IPS-15b (cell line): ENCODE data around the gene RB1.

Experiments used
- H3K27me3 ChIP-seq: one replicate; pipeline ENCODE4 v1.6.1; 2013; ENCODE audit warnings: low read length; ENCODE audit not compliant: control insufficient read depth, insufficient read depth
- H3K36me3 ChIP-seq: one replicate; pipeline ENCODE4 v1.6.1; 2013; ENCODE audit warnings: low read length; ENCODE audit not compliant: control insufficient read depth, insufficient read depth
- H3K4me1 ChIP-seq: one replicate; pipeline ENCODE4 v1.6.1; 2013; ENCODE audit warnings: mild to moderate bottlenecking, low read length; ENCODE audit not compliant: control insufficient read depth, insufficient read depth
- H3K4me3 ChIP-seq: one replicate; pipeline ENCODE4 v1.5.1; 2013; ENCODE audit warnings: low read depth, low read length
- H3K9ac ChIP-seq: one replicate; pipeline ENCODE4 v1.6.1; 2013; ENCODE audit warnings: low read depth, mild to moderate bottlenecking, low read length
- H3K9me3 ChIP-seq: one replicate; pipeline ENCODE4 v1.6.1; 2013; ENCODE audit warnings: mild to moderate bottlenecking, low read length; ENCODE audit not compliant: control insufficient read depth, insufficient read depth

The RB1 gene

DNA sequence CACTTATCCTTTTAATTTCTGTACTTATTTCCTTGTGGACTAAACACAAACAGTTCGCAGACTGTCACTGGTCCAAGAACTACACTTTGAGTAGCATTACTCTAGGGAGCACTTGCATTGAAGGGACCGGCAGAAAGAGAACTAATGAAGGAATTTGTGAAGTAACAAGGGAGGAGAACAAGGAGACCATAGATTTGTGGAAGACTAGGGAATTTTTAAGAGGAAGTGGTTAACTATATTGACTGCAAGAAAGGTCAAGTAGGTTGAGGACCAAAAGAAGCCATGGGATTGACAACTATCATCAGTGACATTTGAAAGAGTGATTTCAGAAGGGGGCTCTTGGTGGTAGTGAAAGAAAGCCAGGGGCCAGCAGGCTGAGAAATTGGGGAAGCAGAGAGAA lies 4.0 kb upstream of the RB1 start:
- no peaks in the 10 kb centered on the region for H3K27me3 ChIP-seq
- H3K4me1 ChIP-seq: no peaks in the 10 kb centered on the region
- H3K9me3 ChIP-seq: no peaks in the 10 kb centered on the region
- H3K36me3 ChIP-seq: no peaks in the 10 kb centered on the region
- no peak overlapping the region for H3K9ac ChIP-seq
- H3K4me3 ChIP-seq: no peak overlapping the region

DNA sequence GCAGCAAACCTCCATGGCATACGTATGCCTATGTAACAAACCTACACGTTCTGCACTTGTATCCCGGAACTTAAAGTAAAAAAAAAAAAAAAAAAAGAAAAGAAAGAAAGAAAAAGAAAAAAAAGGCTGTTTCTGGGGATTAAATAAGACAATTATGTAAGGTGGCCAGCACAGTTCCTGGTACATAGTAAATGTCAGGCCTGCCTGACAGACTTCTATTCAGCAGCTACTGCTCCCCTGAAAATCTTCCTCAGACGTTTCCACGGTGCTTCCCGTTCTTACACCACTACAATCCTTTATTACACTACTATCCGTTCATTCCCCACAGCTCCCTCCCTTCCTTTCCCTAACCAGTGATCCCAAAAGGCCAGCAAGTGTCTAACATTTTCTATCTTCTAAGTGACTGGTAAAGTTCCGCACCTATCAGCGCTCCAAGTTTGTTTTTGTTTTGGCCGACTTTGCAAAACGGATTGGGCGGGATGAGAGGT lies 636 bp upstream of the RB1 start:
- Histone ChIP-seq H3K36me3 (no peaks in the 10 kb centered on the region), H3K4me3 (peak overlapping the region; percentile 90), H3K9ac (peak overlapping the region; percentile 84), H3K27me3 (no peaks in the 10 kb centered on the region), H3K4me1 (no peaks in the 10 kb centered on the region), H3K9me3 (no peaks in the 10 kb centered on the region)

DNA sequence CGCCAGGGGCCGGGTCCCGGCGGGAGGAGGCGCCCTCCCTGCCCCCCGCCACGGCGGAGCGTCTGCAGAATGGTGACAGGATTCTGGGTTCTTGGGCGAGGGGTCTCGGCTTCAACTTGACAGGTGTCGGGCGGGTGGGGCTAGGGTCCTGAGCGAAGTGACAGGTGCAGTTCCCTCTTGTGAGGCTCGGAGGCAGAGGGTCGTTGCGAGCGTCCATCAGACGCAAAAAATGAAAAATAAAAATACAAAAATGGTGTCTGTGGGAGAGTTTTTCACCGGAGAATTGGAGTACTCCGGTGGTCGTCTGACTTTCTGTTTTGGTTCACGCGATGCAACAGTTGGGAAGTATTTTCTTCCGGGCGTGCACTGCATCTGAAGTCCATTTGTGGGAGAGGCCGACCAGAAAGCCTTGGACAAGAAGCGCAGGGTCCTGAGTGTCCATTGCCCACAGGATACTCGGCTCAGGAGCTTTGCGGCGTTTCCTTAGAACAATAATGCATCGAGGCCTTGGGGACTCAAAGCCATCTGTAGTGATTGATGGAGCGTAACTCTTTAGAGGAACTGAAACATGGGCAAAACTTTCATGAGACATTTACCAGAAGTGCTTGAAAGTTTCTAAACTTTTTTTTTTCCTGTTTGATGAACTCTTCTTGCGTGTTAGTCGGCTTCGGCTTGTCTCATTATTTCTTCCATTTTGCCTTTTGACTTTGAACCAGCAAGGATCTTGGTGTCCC lies 759 bp downstream of the RB1 start:
- H3K27me3 ChIP-seq: no peaks in the 10 kb centered on the region

DNA sequence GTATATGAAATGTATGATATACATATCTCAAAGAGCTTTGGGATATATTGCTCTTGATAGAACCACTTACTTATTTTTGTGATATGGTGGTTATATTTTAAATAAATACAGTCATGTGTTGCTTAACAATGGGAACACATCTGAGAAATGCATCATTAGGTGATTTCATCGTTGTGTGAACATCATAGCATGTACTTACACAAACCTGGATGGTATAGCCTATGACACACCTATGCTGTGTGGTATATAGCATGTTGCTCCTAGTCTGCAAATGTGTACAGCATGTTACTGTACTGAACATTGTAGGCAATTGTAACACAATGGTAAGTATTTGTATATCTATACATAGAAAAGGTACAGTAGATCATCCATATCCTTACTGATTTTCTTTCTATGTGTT lies 7.7 kb downstream of the RB1 start:
- no peaks in the 10 kb centered on the region for H3K36me3 ChIP-seq
- no peak overlapping the region for H3K4me3 ChIP-seq
- H3K27me3 ChIP-seq: no peaks in the 10 kb centered on the region
- no peaks in the 10 kb centered on the region for H3K4me1 ChIP-seq
- no peaks in the 10 kb centered on the region for H3K9me3 ChIP-seq
- H3K9ac ChIP-seq: no peak overlapping the region

More for the DNA sequence above, 759 bp downstream of the RB1 start:
- peak overlapping the region; percentile 90 for H3K4me3 ChIP-seq
- H3K36me3 ChIP-seq: no peaks in the 10 kb centered on the region
- H3K4me1 ChIP-seq: no peaks in the 10 kb centered on the region
- no peak overlapping the region for H3K9ac ChIP-seq
- H3K9me3 ChIP-seq: no peaks in the 10 kb centered on the region

DNA sequence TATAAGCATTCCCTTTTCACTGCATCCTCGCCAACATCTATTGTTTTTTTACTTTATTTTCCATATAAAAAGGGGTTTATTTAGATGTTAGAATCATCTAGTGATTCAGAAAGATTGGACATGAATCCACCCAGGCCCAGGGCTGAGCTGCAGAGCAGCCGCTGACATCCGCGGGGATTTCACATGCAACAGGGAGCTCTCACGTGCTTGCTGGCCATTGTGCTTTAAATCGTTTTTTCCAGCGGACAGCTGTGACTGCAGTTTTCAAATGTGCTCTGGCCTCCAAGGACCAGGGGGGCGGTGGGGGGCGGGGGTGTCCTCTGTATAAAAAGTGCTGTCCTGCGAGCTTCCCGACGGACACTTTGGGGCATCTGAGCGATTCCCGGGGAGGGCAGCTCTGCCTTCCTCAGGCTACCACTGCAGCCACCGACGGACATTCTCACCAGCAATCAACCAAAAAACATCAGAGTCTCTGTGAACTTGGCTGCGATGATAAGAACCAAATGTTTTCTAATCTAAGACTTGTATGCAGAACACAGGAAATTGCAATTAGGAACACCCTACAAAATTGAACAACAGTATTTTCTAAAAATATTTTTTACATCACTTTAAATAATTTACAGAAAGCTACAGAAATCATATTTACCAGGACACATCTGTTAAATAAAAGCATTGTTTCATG lies 12.6 kb downstream of the RB1 start:
- Histone ChIP-seq H3K4me1 (no peaks in the 10 kb centered on the region), H3K9ac (no peak overlapping the region), H3K36me3 (peaks cover 5% of the 10 kb centered on the region), H3K4me3 (no peak overlapping the region), H3K27me3 (no peaks in the 10 kb centered on the region), H3K9me3 (no peaks in the 10 kb centered on the region)

DNA sequence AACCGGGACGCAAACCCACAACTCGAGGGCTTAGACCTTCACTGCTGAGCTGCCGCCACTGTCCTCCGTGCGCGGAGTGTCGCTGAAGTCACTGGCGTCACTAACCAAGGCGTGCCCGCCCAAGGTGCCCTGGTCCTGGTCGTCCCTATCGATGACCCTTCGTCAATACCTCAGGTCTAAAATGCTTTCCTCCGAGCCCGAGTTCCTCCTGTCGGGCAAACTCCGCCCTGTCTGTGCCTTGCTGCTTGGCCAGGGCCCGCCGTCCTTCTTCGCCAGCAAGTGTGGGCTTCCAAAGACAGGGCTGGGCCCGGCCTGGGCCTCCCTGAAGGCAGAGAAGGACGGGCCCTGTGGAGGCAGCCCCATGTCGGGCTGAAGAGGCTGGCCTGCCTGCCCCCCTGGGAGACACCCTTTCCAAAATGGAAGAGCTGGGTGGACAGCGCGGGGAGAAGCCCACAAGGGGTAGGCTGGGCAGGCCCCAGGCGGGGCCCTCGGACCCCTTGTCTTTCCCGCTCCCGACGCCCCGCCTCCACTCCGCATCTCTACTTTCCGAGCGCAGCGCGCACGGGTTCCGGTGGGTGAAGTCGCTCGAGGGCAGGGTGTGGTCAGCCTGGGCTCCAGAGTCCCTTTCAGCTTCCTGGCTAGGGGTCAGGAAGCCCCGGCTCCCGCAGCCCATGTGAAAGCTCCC lies 13.4 kb downstream of the RB1 start:
- Histone ChIP-seq H3K9ac (no peak overlapping the region), H3K27me3 (no peaks in the 10 kb centered on the region)

DNA sequence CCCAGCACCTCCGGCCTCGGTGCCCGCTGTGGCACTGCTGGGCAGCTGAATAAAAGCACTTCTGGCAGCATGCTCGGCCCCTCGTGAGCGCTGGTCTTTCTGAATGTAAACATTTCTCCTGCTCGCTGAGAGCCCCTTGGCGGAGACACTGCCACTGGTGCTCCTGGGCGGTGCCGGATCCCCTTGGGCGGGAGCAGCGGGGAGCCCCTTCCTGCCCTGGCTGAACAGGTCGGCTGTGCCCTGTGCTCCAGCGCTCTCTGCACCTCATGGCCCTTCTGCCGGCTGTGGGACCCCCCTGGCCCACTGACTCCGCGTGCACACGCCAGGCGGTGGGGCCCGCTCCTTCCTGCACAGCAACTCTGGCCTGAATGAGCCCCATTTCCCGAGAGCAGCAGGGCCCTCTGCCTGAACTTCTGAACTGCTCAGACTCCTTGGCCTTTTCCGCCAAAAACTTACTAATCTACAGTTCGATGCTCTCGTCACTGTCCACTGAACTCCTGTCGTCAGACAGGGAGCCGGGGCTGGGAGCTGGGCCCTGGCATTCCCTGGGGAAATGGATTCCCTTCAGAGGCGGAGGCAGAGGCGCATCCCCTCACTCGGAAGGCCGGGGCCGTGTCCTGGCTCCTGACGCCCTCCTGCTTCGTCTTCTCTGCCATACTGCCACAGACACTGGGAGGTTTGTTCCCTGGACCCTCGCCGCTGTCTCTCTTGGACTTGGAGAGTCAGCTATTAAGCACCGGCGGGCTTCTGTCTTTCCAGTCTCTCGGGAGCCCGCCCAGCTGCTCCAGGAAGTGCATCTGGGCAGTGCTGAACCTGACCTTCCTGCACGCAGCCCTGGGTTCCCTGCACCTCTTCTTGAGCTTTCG lies 14.2 kb downstream of the RB1 start:
- Histone ChIP-seq H3K4me3 (no peak overlapping the region), H3K9me3 (no peaks in the 10 kb centered on the region), H3K27me3 (no peaks in the 10 kb centered on the region), H3K4me1 (no peaks in the 10 kb centered on the region), H3K9ac (no peak overlapping the region), H3K36me3 (peaks cover 5% of the 10 kb centered on the region)

More for the DNA sequence above, 13.4 kb downstream of the RB1 start:
- Histone ChIP-seq H3K9me3 (no peaks in the 10 kb centered on the region), H3K4me1 (no peaks in the 10 kb centered on the region), H3K4me3 (no peak overlapping the region), H3K36me3 (peaks cover 5% of the 10 kb centered on the region)

DNA sequence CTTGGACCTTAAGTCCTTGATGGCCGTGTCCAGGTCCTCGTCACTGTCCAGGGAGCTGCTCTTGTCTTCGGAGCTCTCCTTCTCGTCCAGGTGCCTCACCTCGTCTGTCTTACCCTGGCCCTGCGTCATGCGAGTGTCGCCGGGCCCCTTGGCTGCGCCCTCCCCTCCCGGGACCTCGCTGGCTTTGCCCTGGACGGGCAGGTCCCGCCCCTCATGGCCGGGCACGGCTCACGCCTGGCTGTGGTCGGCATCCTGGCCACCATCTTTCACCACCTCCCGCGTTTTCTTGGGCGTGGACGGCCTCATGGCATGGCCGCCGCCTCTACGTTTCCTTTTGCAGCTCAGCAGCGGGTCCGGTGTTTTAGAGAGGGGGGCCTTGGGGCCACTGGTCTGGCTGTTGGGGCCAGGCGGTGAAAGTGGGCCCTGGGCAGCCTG lies 14.8 kb downstream of the RB1 start:
- H3K9ac ChIP-seq: no peak overlapping the region
- H3K36me3 ChIP-seq: peaks cover 5% of the 10 kb centered on the region
- no peaks in the 10 kb centered on the region for H3K9me3 ChIP-seq
- no peaks in the 10 kb centered on the region for H3K27me3 ChIP-seq
- no peaks in the 10 kb centered on the region for H3K4me1 ChIP-seq
- no peak overlapping the region for H3K4me3 ChIP-seq

DNA sequence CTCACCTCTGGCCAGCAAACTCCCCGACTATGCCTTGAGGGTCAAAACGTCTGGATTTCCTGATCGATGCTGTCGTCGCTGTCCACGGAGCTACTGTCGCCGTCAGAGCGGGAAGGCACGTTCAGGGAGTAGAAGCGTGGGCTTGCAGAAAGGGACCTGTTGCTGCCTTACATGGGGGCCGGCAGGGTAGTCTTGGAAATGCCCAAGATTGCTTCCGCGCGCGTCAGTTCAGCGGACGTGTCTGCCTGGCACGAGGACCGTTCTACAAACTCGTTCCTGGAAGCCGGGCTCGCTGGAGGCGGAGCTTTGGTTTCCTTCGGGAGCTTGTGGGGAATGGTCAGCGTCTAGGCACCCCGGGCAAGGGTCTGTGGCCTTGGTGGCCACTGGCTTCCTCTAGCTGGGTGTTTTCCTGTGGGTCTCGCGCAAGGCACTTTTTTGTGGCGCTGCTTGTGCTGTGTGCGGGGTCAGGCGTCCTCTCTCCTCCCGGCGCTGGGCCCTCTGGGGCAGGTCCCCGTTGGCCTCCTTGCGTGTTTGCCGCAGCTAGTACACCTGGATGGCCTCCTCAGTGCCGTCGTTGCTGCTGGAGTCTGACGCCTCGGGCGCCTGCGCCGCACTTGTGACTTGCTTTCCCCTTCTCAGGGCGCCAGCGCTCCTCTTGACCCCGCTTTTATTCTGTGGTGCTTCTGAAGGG lies 15.4 kb downstream of the RB1 start:
- Histone ChIP-seq H3K9me3 (no peaks in the 10 kb centered on the region), H3K4me3 (no peak overlapping the region), H3K9ac (no peak overlapping the region), H3K4me1 (no peaks in the 10 kb centered on the region), H3K27me3 (no peaks in the 10 kb centered on the region), H3K36me3 (peaks cover 5% of the 10 kb centered on the region)

DNA sequence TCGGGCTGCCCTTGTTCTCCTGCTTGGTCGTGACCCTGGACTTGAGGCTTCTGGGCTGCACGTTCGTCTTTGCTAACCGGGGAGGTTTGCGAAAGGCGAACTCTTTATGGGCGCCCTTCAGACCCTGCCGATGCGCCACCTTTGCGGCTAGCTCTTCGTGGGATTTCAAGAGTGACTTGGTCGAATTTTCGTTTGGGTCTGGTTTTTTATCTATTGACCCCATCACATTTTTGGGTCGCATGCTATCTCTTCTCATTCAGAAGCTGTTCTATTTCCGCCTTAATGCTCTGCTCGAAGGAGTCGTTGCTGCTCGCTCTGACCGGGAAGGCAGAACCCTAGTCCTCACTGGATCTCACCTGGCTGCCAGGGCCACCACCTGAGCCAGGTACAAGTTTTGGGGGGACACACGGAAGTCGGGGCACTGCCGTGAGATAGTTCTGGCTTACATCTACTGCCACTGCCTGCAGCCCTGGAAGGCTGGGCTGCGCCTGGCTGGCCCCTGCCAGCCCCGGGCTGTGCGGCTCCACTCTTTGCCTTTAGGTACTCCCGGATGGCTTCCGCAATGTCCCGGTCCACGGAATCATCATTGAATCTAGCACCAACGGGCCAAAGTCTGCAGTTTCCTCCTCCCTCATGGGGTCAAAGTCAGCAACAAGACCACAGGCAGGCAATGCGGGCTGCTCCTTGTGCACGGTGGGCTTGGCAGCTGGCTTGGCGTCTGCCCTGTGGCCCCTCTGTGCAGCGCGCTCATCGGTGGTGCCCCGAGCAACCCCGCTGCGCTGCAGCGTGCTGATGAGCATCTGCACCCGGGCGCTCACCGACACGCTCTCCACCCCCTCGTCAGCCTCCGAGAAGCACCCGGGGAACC lies 16.2 kb downstream of the RB1 start:
- H3K4me1 ChIP-seq: no peaks in the 10 kb centered on the region
- no peaks in the 10 kb centered on the region for H3K9me3 ChIP-seq
- H3K9ac ChIP-seq: no peak overlapping the region

More for the DNA sequence above, 16.2 kb downstream of the RB1 start:
- Histone ChIP-seq H3K4me3 (no peak overlapping the region), H3K36me3 (peaks cover 5% of the 10 kb centered on the region), H3K27me3 (no peaks in the 10 kb centered on the region)
